Measurements from ENCODE around the gene THUMPD1.

- TF ChIP-seq CTCF (IDR thresholded peaks at IDR 0.05; ENCODE audit: insufficient read depth, low read length, poor library complexity, severe bottlenecking): no peak
- TF ChIP-seq EZH2phosphoT487 (conservative IDR thresholded peaks at IDR 0.05; ENCODE audit: low read length): no peak
Measured at GRCh38 chr16:20781697-20782096, 40.1 kb upstream of the THUMPD1 start.

All from SU-DHL-6 (cell line).